Right cardiac atrium (tissue), 5 donors: ENCODE measurements around the gene TTC39A. TPM values are rescaled to one million over a fixed set of nuclear protein-coding genes. Genes with fewer than 3 reads are reported as not detected.

Source experiments
- ATAC-seq, 2 donors: fragments of 200-7000 bp; cut with Tn5 transposase; one replicate each; pipeline versions ENCODE4 v1.8.0 to v1.9.1; 2020; ENCODE audit warnings: moderate library complexity in 2 of 2, mild to moderate bottlenecking in 1 of 2
- DNase-seq, 3 donors: peaks; one replicate each; pipeline ENCODE4 v3.0.0-alpha.2; 2020
- H3K27ac ChIP-seq: one replicate; pipeline ENCODE4 v1.5.1; 2013; ENCODE audit warnings: mild to moderate bottlenecking, low read length, control low read depth, moderate library complexity
- H3K27me3 ChIP-seq: one replicate; pipeline ENCODE4 v1.6.1; 2013; ENCODE audit not compliant: control insufficient read depth, insufficient read depth
- H3K4me1 ChIP-seq: one replicate; pipeline ENCODE4 v1.6.1; 2013; ENCODE audit warnings: low read length; ENCODE audit not compliant: control insufficient read depth, insufficient read depth
- H3K4me3 ChIP-seq: one replicate; pipeline ENCODE4 v1.5.1; 2013; ENCODE audit warnings: low read length, control low read depth
- H3K9me3 ChIP-seq: one replicate; pipeline ENCODE4 v1.6.1; 2013; ENCODE audit warnings: low read length; ENCODE audit not compliant: control insufficient read depth
- WGBS: extraction: QIAGEN DNeasy Blood & Tissue Kit; methylation state at CpG from one replicate; pipeline ENCODE4 v1.1.7; 2013; 5-methylcytosine and 5-hydroxymethylcytosine counted together
- intact Hi-C, 4 donors: fragments of 100-400 bp; cut with DNase I; formaldehyde crosslinking; loops; one replicate each; pipeline versions ENCODE4 v1.11.0 to v1.14.0; 2022 to 2023
- long read RNA-seq, 4 donors: library from polyadenylated mRNA; unstranded; transcript quantifications; one replicate each; pipeline ENCODE4 v2.0.0, GENCODE V29; 2020 to 2021
- polyA plus RNA-seq: library from polyadenylated mRNA; stranded (reverse); fragments of 200-250 nt; gene quantifications from one replicate; pipeline ENCODE4 v1.2.3, GENCODE V29; 2013
- total RNA-seq, 4 donors: library from RNA; stranded (reverse); fragmentation: NEBNext Ultra II Directional; extraction: Animal tissue kit (Norgen Biotek cat#: 25700); gene quantifications; one replicate each; pipeline ENCODE4 v1.2.1, GENCODE V29; 2021
- donor health status: healthy with polysubstance abuse.
- donor health status: DM: no; HTN: yes; CAD: no.
- donor health status: DM: no; HTN: no; CAD: no.
- donor health status: DM: no; HTN: yes; CAD: no; lungs with severe emphysema.
- donor health status: DM: yes; HTN: yes; CAD: no.

Gene TTC39A
- total RNA-seq = 10 to 100 TPM; 11.6 to 24.7 (median 16.8) TPM
- 15.6 TPM for polyA plus RNA-seq
- long read RNA-seq, donor 1, partial matches to known transcripts = 2 of 44 reads
- long read RNA-seq, donor 1, other reads (novel, unspliced or antisense) = 41 of 44 reads
- long read RNA-seq, donor 2, partial matches to known transcripts = 1 of 18 reads
- long read RNA-seq, donor 2, other reads (novel, unspliced or antisense) = 16 of 18 reads
- long read RNA-seq, donor 3, transcript TTC39A-216 (7 exons, 1,780 nt) = major isoform, 5 of 50 reads
- long read RNA-seq, donor 3, partial matches to known transcripts = 10 of 50 reads
- long read RNA-seq, donor 3, other reads (novel, unspliced or antisense) = 33 of 50 reads
- long read RNA-seq, donor 4, partial matches to known transcripts = 1 of 25 reads
- long read RNA-seq, donor 4, other reads (novel, unspliced or antisense) = 23 of 25 reads

GRCh38 chr1:51330331-51331201, at the start of gene TTC39A:
Gene TTC39A, minus strand, starts transcription at chr1:51330562. Its CDS starts 85 bp downstream, at chr1:51330477.
- Histone ChIP-seq H3K9me3 (no peaks in the 10 kb centered on the region), H3K27ac (peak within 1 kb of the TSS; percentile 66), H3K27me3 (no peaks in the 10 kb centered on the region), H3K4me1 (peaks cover 7% of the 10 kb centered on the region), H3K4me3 (peak within 1 kb of the TSS; percentile 89)
- ATAC-seq (peak in 1 of 2 donors; percentile 6), DNase-seq (peak in 1 of 3 donors; percentile 48)
- WGBS = 3% methylated on average over 87 of the region's 87 CpGs
- intact Hi-C loops = no loop called here

GRCh38 chr1:51378871-51379270, 48.5 kb upstream of the TTC39A start:
- DNase-seq = no peak
- Histone ChIP-seq H3K9me3 (no peaks in the 10 kb centered on the region), H3K27ac (no peak overlapping the region), H3K27me3 (no peaks in the 10 kb centered on the region), H3K4me1 (no peaks in the 10 kb centered on the region), H3K4me3 (no peak overlapping the region)
- no peak for ATAC-seq
- WGBS = 91% methylated on average over 6 of the region's 6 CpGs
- intact Hi-C loops = no loop called here

- no peaks in the 10 kb centered on the region for H3K9me3 ChIP-seq
- no peaks in the 10 kb centered on the region for H3K4me1 ChIP-seq
- DNase-seq (no peak), ATAC-seq (no peak)
- H3K27ac ChIP-seq = no peak overlapping the region
- H3K27me3 ChIP-seq = no peaks in the 10 kb centered on the region
- intact Hi-C loops = no loop called here
- 94% methylated on average over 3 of the region's 3 CpGs for WGBS
- no peak overlapping the region for H3K4me3 ChIP-seq
Observed at GRCh38 chr1:51373898-51374297, 43.5 kb upstream of the TTC39A start.

- no peak overlapping the region for H3K4me3 ChIP-seq
- H3K4me1 ChIP-seq = no peaks in the 10 kb centered on the region
- intact Hi-C loops = no loop called here
- DNase-seq (no peak), ATAC-seq (no peak)
- no peak overlapping the region for H3K27ac ChIP-seq
- H3K9me3 ChIP-seq = no peaks in the 10 kb centered on the region
- no peaks in the 10 kb centered on the region for H3K27me3 ChIP-seq
Observed at GRCh38 chr1:51372561-51372960, 42.2 kb upstream of the TTC39A start.

GRCh38 chr1:51369171-51369570, 38.8 kb upstream of the TTC39A start:
- ATAC-seq = no peak
- H3K27ac ChIP-seq = no peak overlapping the region
- H3K27me3 ChIP-seq = no peaks in the 10 kb centered on the region
- no peaks in the 10 kb centered on the region for H3K4me1 ChIP-seq
- no peak overlapping the region for H3K4me3 ChIP-seq
- WGBS = 95% methylated on average over 4 of the region's 4 CpGs
- H3K9me3 ChIP-seq = no peaks in the 10 kb centered on the region
- DNase-seq = no peak
- intact Hi-C loops = no loop called here

GRCh38 chr1:51365774-51366173, 35.4 kb upstream of the TTC39A start:
- Histone ChIP-seq H3K4me1 (no peaks in the 10 kb centered on the region), H3K27ac (no peak overlapping the region), H3K4me3 (no peak overlapping the region), H3K27me3 (no peaks in the 10 kb centered on the region), H3K9me3 (no peaks in the 10 kb centered on the region)
- no peak for ATAC-seq
- WGBS = 97% methylated on average over 1 of the region's 1 CpG
- intact Hi-C loops = no loop called here
- no peak for DNase-seq

GRCh38 chr1:51359879-51360278, 29.5 kb upstream of the TTC39A start:
- intact Hi-C loops = no loop called here
- DNase-seq (no peak), ATAC-seq (no peak)
- Histone ChIP-seq H3K27ac (no peak overlapping the region), H3K4me1 (no peaks in the 10 kb centered on the region), H3K4me3 (no peak overlapping the region), H3K27me3 (no peaks in the 10 kb centered on the region), H3K9me3 (no peaks in the 10 kb centered on the region)
- WGBS = 90% methylated on average over 4 of the region's 4 CpGs

GRCh38 chr1:51355382-51355781, 25.0 kb upstream of the TTC39A start:
- intact Hi-C loops = no loop called here
- no peak overlapping the region for H3K4me3 ChIP-seq
- no peaks in the 10 kb centered on the region for H3K9me3 ChIP-seq
- no peak overlapping the region for H3K27ac ChIP-seq
- no peaks in the 10 kb centered on the region for H3K27me3 ChIP-seq
- no peak for ATAC-seq
- no peak for DNase-seq
- no peaks in the 10 kb centered on the region for H3K4me1 ChIP-seq
- 90% methylated on average over 1 of the region's 1 CpG for WGBS

GRCh38 chr1:51354416-51354815, 24.1 kb upstream of the TTC39A start:
- Histone ChIP-seq H3K4me1 (no peaks in the 10 kb centered on the region), H3K4me3 (no peak overlapping the region), H3K27ac (no peak overlapping the region), H3K9me3 (no peaks in the 10 kb centered on the region), H3K27me3 (no peaks in the 10 kb centered on the region)
- 82% methylated on average over 3 of the region's 3 CpGs for WGBS
- intact Hi-C loops = no loop called here
- ATAC-seq (no peak), DNase-seq (no peak)

- intact Hi-C loops = no loop called here
- no peak for DNase-seq
- WGBS = 98% methylated on average over 1 of the region's 1 CpG
- Histone ChIP-seq H3K9me3 (no peaks in the 10 kb centered on the region), H3K27ac (no peak overlapping the region), H3K4me1 (no peaks in the 10 kb centered on the region), H3K27me3 (no peaks in the 10 kb centered on the region), H3K4me3 (no peak overlapping the region)
- no peak for ATAC-seq
Observed at GRCh38 chr1:51351907-51352306, 21.5 kb upstream of the TTC39A start.

GRCh38 chr1:51349862-51350261, 19.5 kb upstream of the TTC39A start:
- ATAC-seq (no peak), DNase-seq (no peak)
- intact Hi-C loops = no loop called here
- Histone ChIP-seq H3K27me3 (no peaks in the 10 kb centered on the region), H3K4me3 (no peak overlapping the region), H3K9me3 (no peaks in the 10 kb centered on the region), H3K27ac (no peak overlapping the region), H3K4me1 (no peaks in the 10 kb centered on the region)
- 97% methylated on average over 3 of the region's 3 CpGs for WGBS
